ENCODE data around the gene CAMTA1. TPM values are rescaled to one million over a fixed set of nuclear protein-coding genes. Genes with fewer than 3 reads are reported as not detected.
A peak's percentile ranks its signal among the peaks of the same experiment; 100 is the strongest.

Gene CAMTA1
- total RNA-seq, 1 donor from 2014 or later = 38.1 TPM

- Histone ChIP-seq H3K9ac (ENCODE audit: low read depth in 1 of 3, low read length in 3 of 3) (peak overlapping the region in 1 of 3 donors; percentile 50), H3K36me3 (ENCODE audit: control insufficient read depth in 3 of 3, insufficient read depth in 3 of 3, low read length in 3 of 3) (no peaks in the 10 kb centered on the region), H3K4me3 (ENCODE audit: low read length in 3 of 3) (no peak overlapping the region)
Observed at GRCh38 chr1:7388488-7389185, 603.4 kb downstream of the CAMTA1 start.

GRCh38 chr1:7389201-7389905, 604.1 kb downstream of the CAMTA1 start:
- H3K9me3 ChIP-seq (ENCODE audit: control insufficient read depth in 3 of 3, low read length in 3 of 3) = no peaks in the 10 kb centered on the region
- peak overlapping the region in 1 of 3 donors; percentile 50 for H3K9ac ChIP-seq (ENCODE audit: low read depth in 1 of 3, low read length in 3 of 3)
- H3K4me3 ChIP-seq (ENCODE audit: low read length in 3 of 3) = no peak overlapping the region
- H3K27ac ChIP-seq (ENCODE audit: low read depth, low read length) = peak overlapping the region; percentile 64
- peaks cover 9 to 20% (median 16%) of the 10 kb centered on the region in 3 donors for H3K4me1 ChIP-seq (ENCODE audit: control insufficient read depth in 3 of 3, insufficient read depth in 3 of 3, low read length in 3 of 3)
- no peaks in the 10 kb centered on the region for H3K36me3 ChIP-seq (ENCODE audit: control insufficient read depth in 3 of 3, insufficient read depth in 3 of 3, low read length in 3 of 3)
- peaks cover 0 to 4% (median 0%) of the 10 kb centered on the region in 3 donors for H3K27me3 ChIP-seq (ENCODE audit: control insufficient read depth in 3 of 3, insufficient read depth in 3 of 3, low read length in 3 of 3)

More at GRCh38 chr1:7388488-7389185, 603.4 kb downstream of the CAMTA1 start:
- peaks cover 0 to 4% (median 0%) of the 10 kb centered on the region in 3 donors for H3K27me3 ChIP-seq (ENCODE audit: control insufficient read depth in 3 of 3, insufficient read depth in 3 of 3, low read length in 3 of 3)
- peak overlapping the region; percentile 64 for H3K27ac ChIP-seq (ENCODE audit: low read depth, low read length)
- H3K9me3 ChIP-seq (ENCODE audit: control insufficient read depth in 3 of 3, low read length in 3 of 3) = no peaks in the 10 kb centered on the region
- peaks cover 9 to 20% (median 16%) of the 10 kb centered on the region in 3 donors for H3K4me1 ChIP-seq (ENCODE audit: control insufficient read depth in 3 of 3, insufficient read depth in 3 of 3, low read length in 3 of 3)

GRCh38 chr1:7389906-7390603, 604.8 kb downstream of the CAMTA1 start:
- peaks cover 9 to 20% (median 16%) of the 10 kb centered on the region in 3 donors for H3K4me1 ChIP-seq (ENCODE audit: control insufficient read depth in 3 of 3, insufficient read depth in 3 of 3, low read length in 3 of 3)
- H3K9me3 ChIP-seq (ENCODE audit: control insufficient read depth in 3 of 3, low read length in 3 of 3) = peaks cover 0 to 1% (median 0%) of the 10 kb centered on the region in 3 donors
- H3K4me3 ChIP-seq (ENCODE audit: low read length in 3 of 3) = no peak overlapping the region
- H3K36me3 ChIP-seq (ENCODE audit: control insufficient read depth in 3 of 3, insufficient read depth in 3 of 3, low read length in 3 of 3) = no peaks in the 10 kb centered on the region
- peak overlapping the region; percentile 64 for H3K27ac ChIP-seq (ENCODE audit: low read depth, low read length)
- H3K9ac ChIP-seq (ENCODE audit: low read depth in 1 of 3, low read length in 3 of 3) = no peak overlapping the region
- H3K27me3 ChIP-seq (ENCODE audit: control insufficient read depth in 3 of 3, insufficient read depth in 3 of 3, low read length in 3 of 3) = peaks cover 0 to 4% (median 0%) of the 10 kb centered on the region in 3 donors

- H3K9me3 ChIP-seq (ENCODE audit: control insufficient read depth in 3 of 3, low read length in 3 of 3) = peaks cover 0 to 4% (median 2%) of the 10 kb centered on the region in 3 donors
- peaks cover 0 to 4% (median 0%) of the 10 kb centered on the region in 3 donors for H3K27me3 ChIP-seq (ENCODE audit: control insufficient read depth in 3 of 3, insufficient read depth in 3 of 3, low read length in 3 of 3)
- no peak overlapping the region for H3K4me3 ChIP-seq (ENCODE audit: low read length in 3 of 3)
- peaks cover 9 to 20% (median 16%) of the 10 kb centered on the region in 3 donors for H3K4me1 ChIP-seq (ENCODE audit: control insufficient read depth in 3 of 3, insufficient read depth in 3 of 3, low read length in 3 of 3)
- no peaks in the 10 kb centered on the region for H3K36me3 ChIP-seq (ENCODE audit: control insufficient read depth in 3 of 3, insufficient read depth in 3 of 3, low read length in 3 of 3)
- no peak overlapping the region for H3K27ac ChIP-seq (ENCODE audit: low read depth, low read length)
- H3K9ac ChIP-seq (ENCODE audit: low read depth in 1 of 3, low read length in 3 of 3) = no peak overlapping the region
Observed at GRCh38 chr1:7390604-7391000, 605.3 kb downstream of the CAMTA1 start.

- peaks cover 9 to 17% (median 13%) of the 10 kb centered on the region in 3 donors for H3K4me1 ChIP-seq (ENCODE audit: control insufficient read depth in 3 of 3, insufficient read depth in 3 of 3, low read length in 3 of 3)
- H3K27ac ChIP-seq (ENCODE audit: low read depth, low read length) = no peak overlapping the region
- H3K4me3 ChIP-seq (ENCODE audit: low read length in 3 of 3) = no peak overlapping the region
- no peaks in the 10 kb centered on the region for H3K36me3 ChIP-seq (ENCODE audit: control insufficient read depth in 3 of 3, insufficient read depth in 3 of 3, low read length in 3 of 3)
- peaks cover 0 to 4% (median 2%) of the 10 kb centered on the region in 3 donors for H3K9me3 ChIP-seq (ENCODE audit: control insufficient read depth in 3 of 3, low read length in 3 of 3)
- no peak overlapping the region for H3K9ac ChIP-seq (ENCODE audit: low read depth in 1 of 3, low read length in 3 of 3)
- peaks cover 0 to 4% (median 0%) of the 10 kb centered on the region in 3 donors for H3K27me3 ChIP-seq (ENCODE audit: control insufficient read depth in 3 of 3, insufficient read depth in 3 of 3, low read length in 3 of 3)
Observed at GRCh38 chr1:7393136-7393535, 607.9 kb downstream of the CAMTA1 start.

- peaks cover 0 to 4% (median 2%) of the 10 kb centered on the region in 3 donors for H3K9me3 ChIP-seq (ENCODE audit: control insufficient read depth in 3 of 3, low read length in 3 of 3)
Observed at GRCh38 chr1:7395251-7395650, 610.0 kb downstream of the CAMTA1 start.

GRCh38 chr1:7398982-7399381, 613.7 kb downstream of the CAMTA1 start:
- no peak overlapping the region for H3K9ac ChIP-seq (ENCODE audit: low read depth in 1 of 3, low read length in 3 of 3)
- no peak overlapping the region for H3K4me3 ChIP-seq (ENCODE audit: low read length in 3 of 3)
- H3K9me3 ChIP-seq (ENCODE audit: control insufficient read depth in 3 of 3, low read length in 3 of 3) = peaks cover 0 to 4% (median 2%) of the 10 kb centered on the region in 3 donors
- no peaks in the 10 kb centered on the region for H3K36me3 ChIP-seq (ENCODE audit: control insufficient read depth in 3 of 3, insufficient read depth in 3 of 3, low read length in 3 of 3)
- no peaks in the 10 kb centered on the region for H3K27me3 ChIP-seq (ENCODE audit: control insufficient read depth in 3 of 3, insufficient read depth in 3 of 3, low read length in 3 of 3)
- H3K4me1 ChIP-seq (ENCODE audit: control insufficient read depth in 3 of 3, insufficient read depth in 3 of 3, low read length in 3 of 3) = no peaks in the 10 kb centered on the region
- H3K27ac ChIP-seq (ENCODE audit: low read depth, low read length) = no peak overlapping the region

More at GRCh38 chr1:7395251-7395650, 610.0 kb downstream of the CAMTA1 start:
- Histone ChIP-seq H3K27ac (ENCODE audit: low read depth, low read length) (no peak overlapping the region), H3K4me3 (ENCODE audit: low read length in 3 of 3) (no peak overlapping the region), H3K4me1 (ENCODE audit: control insufficient read depth in 3 of 3, insufficient read depth in 3 of 3, low read length in 3 of 3) (no peaks in the 10 kb centered on the region), H3K27me3 (ENCODE audit: control insufficient read depth in 3 of 3, insufficient read depth in 3 of 3, low read length in 3 of 3) (no peaks in the 10 kb centered on the region), H3K36me3 (ENCODE audit: control insufficient read depth in 3 of 3, insufficient read depth in 3 of 3, low read length in 3 of 3) (no peaks in the 10 kb centered on the region), H3K9ac (ENCODE audit: low read depth in 1 of 3, low read length in 3 of 3) (no peak overlapping the region)

GRCh38 chr1:7399514-7400125, 614.4 kb downstream of the CAMTA1 start:
- Histone ChIP-seq H3K9ac (ENCODE audit: low read depth in 1 of 3, low read length in 3 of 3) (no peak overlapping the region), H3K36me3 (ENCODE audit: control insufficient read depth in 3 of 3, insufficient read depth in 3 of 3, low read length in 3 of 3) (no peaks in the 10 kb centered on the region), H3K4me1 (ENCODE audit: control insufficient read depth in 3 of 3, insufficient read depth in 3 of 3, low read length in 3 of 3) (no peaks in the 10 kb centered on the region), H3K27me3 (ENCODE audit: control insufficient read depth in 3 of 3, insufficient read depth in 3 of 3, low read length in 3 of 3) (no peaks in the 10 kb centered on the region), H3K27ac (ENCODE audit: low read depth, low read length) (no peak overlapping the region), H3K9me3 (ENCODE audit: control insufficient read depth in 3 of 3, low read length in 3 of 3) (peaks cover 0 to 4% (median 2%) of the 10 kb centered on the region in 3 donors), H3K4me3 (ENCODE audit: low read length in 3 of 3) (no peak overlapping the region)

GRCh38 chr1:7400566-7400965, 615.3 kb downstream of the CAMTA1 start:
- H3K4me1 ChIP-seq (ENCODE audit: control insufficient read depth in 3 of 3, insufficient read depth in 3 of 3, low read length in 3 of 3) = no peaks in the 10 kb centered on the region
- H3K27me3 ChIP-seq (ENCODE audit: control insufficient read depth in 3 of 3, insufficient read depth in 3 of 3, low read length in 3 of 3) = no peaks in the 10 kb centered on the region
- no peaks in the 10 kb centered on the region for H3K36me3 ChIP-seq (ENCODE audit: control insufficient read depth in 3 of 3, insufficient read depth in 3 of 3, low read length in 3 of 3)
- no peak overlapping the region for H3K27ac ChIP-seq (ENCODE audit: low read depth, low read length)
- H3K9ac ChIP-seq (ENCODE audit: low read depth in 1 of 3, low read length in 3 of 3) = no peak overlapping the region
- no peaks in the 10 kb centered on the region for H3K9me3 ChIP-seq (ENCODE audit: control insufficient read depth in 3 of 3, low read length in 3 of 3)
- H3K4me3 ChIP-seq (ENCODE audit: low read length in 3 of 3) = no peak overlapping the region
